Adrenal gland (tissue), 19 donors: ENCODE data around the gene OR52A5. TPM values are rescaled to one million over a fixed set of nuclear protein-coding genes. Genes with fewer than 3 reads are reported as not detected.
"Not testable (repeated sequence)": the region's sequence is repeated elsewhere in the genome, so short reads cannot be mapped to it uniquely, and the experiment has no call there.

Experiments
- DNase-seq, 7 donors: peaks; one replicate each; pipeline ENCODE4 v3.0.0-alpha.2; 2019 to 2020
- H3K27ac ChIP-seq, 5 donors: fragments of 200-600 bp; sonication (generic) in 4 of 5; 1 replicate in 3 of 5; 2 replicates in 2 of 5; pipeline versions ENCODE4 v1.5.1 to v1.8.0; 2016 to 2020; ENCODE audit warnings: mild to moderate bottlenecking in 1 of 5
- H3K27me3 ChIP-seq: fragments of 200-600 bp; 2 replicates; pipeline ENCODE4 v1.8.0; 2021
- H3K36me3 ChIP-seq, 2 donors: fragments of 200-600 bp; replicated peaks in 1 of 2; 1 replicate in 1 of 2; 2 replicates in 1 of 2; pipeline versions ENCODE4 v1.5.1 to v1.8.0; 2018 to 2022
- H3K4me1 ChIP-seq, 2 donors: fragments of 200-600 bp; replicated peaks in 1 of 2; 1 replicate in 1 of 2; 2 replicates in 1 of 2; pipeline versions ENCODE4 v1.5.1 to v1.8.0; 2018 to 2021
- H3K4me3 ChIP-seq, 4 donors: fragments of 200-600 bp; sonication (generic) in 3 of 4; one replicate each; pipeline ENCODE4 v1.5.1; 2016 to 2018
- H3K9me3 ChIP-seq, 3 donors: fragments of 200-600 bp; sonication (generic) in 1 of 3; replicated peaks in 1 of 3; 1 replicate in 2 of 3; 2 replicates in 1 of 3; pipeline versions ENCODE4 v1.5.1 to v1.8.0; 2016 to 2021
- CTCF ChIP-seq, 6 experiments: fragments of 450-650 bp in 4 of 6; fragments of 200-600 bp in 2 of 6; sonication (generic) in 1 of 6; IDR thresholded peaks; 1 replicate in 5 of 6; 2 replicates in 1 of 6; pipeline versions ENCODE4 v1.5.1 to v1.8.0; 2016 to 2021; ENCODE audit warnings: antibody characterized with exemption in 6 of 6, mild to moderate bottlenecking in 2 of 6, moderate library complexity in 1 of 6
- POLR2A ChIP-seq, 2 donors: fragments of 450-650 bp; IDR thresholded peaks; one replicate each; pipeline ENCODE4 v1.6.1; 2017; ENCODE audit warnings: antibody characterized with exemption in 2 of 2, mild to moderate bottlenecking in 2 of 2, moderate library complexity in 1 of 2
- WGBS, 4 donors: extraction: QIAGEN DNeasy Blood & Tissue Kit in 2 of 4; methylation state at CpG; one replicate each; pipeline versions ENCODE4 v1.1.5 to v1.1.7; 2013 to 2017; 5-methylcytosine and 5-hydroxymethylcytosine counted together
- intact Hi-C, 2 donors: fragments of 100-400 bp; cut with DNase I; formaldehyde crosslinking; loops; one replicate each; pipeline versions ENCODE4 v1.14.1 to v1.15.0; 2022 to 2023
- long read RNA-seq, 10 donors: library from polyadenylated mRNA in 3 of 10; unstranded in 2 of 10; stranded (forward) in 1 of 10; transcript quantifications; one replicate each; pipeline ENCODE4 v2.0.0 and lab custom pipeline, GENCODE V29; 2021 to 2026
- polyA plus RNA-seq, 3 donors: library from polyadenylated mRNA; stranded (reverse); fragments of 200-250 nt in 2 of 3; fragments of 350-450 nt in 1 of 3; fragmentation: Illumina TruSeq in 1 of 3; extraction: RNeasy Lipid Tissue Mini Kit (QIAGEN cat#74804) in 1 of 3; gene quantifications; one replicate each; pipeline ENCODE4 v1.2.3, GENCODE V29; 2013 to 2014
- total RNA-seq, 9 donors: library from RNA; depleted of rRNA in 4 of 9; stranded (reverse); fragments of >200 nt in 4 of 9; fragments of 120-200 nt in 1 of 9; fragmentation: NEBNext Ultra II Directional in 1 of 9; extraction: Animal tissue kit (Norgen Biotek cat#: 25700) in 1 of 9; gene quantifications; one replicate each; pipeline versions ENCODE4 v1.1.0 to v1.2.4, GENCODE V29; 2013 to 2023
- donor health status: healthy with polysubstance abuse.
- donor health status: Bipolar disorder and iron deficiency.
- donor health status: DM: yes; HTN: yes; CAD: no.
- donor health status: DM: no; HTN: no; CAD: no.
- donor health status: DM: no; HTN: no; CAD: no.
- donor health status: DM: yes; HTN: yes; CAD: no.

OR52A5 gene
- not detected for total RNA-seq
- polyA plus RNA-seq = not detected
- long read RNA-seq, donor 1 = 0 reads
- long read RNA-seq, donor 2 = 0 reads
- long read RNA-seq, donor 3 = 0 reads
- long read RNA-seq, donor 4 = 0 reads
- long read RNA-seq, donor 5 = 0 reads
- long read RNA-seq, donor 6 = 0 reads
- long read RNA-seq, donor 7 = 0 reads
- long read RNA-seq, donor 8 = 0 reads
- long read RNA-seq, donor 9 = 0 reads
- long read RNA-seq, donor 10 = 0 reads

- TF ChIP-seq CTCF (IDR thresholded peaks at IDR 0.05) (no peak), POLR2A (IDR thresholded peaks at IDR 0.05) (no peak)
- no peak within 1 kb of the TSS for H3K4me3 ChIP-seq
- no peaks in the 10 kb centered on the region for H3K27me3 ChIP-seq
- H3K27ac ChIP-seq = no peak within 1 kb of the TSS
- intact Hi-C loops = no loop called here
- no peaks in the 10 kb centered on the region for H3K4me1 ChIP-seq
- H3K9me3 ChIP-seq = no peaks in the 10 kb centered on the region
- 78 to 87% (median 81%) methylated on average over 2 of the region's 2 CpGs for WGBS, 4 donors
- no peak for DNase-seq
- no peaks in the 10 kb centered on the region for H3K36me3 ChIP-seq
Measured at GRCh38 chr11:5137996-5138395, at the start of gene OR52A5. TSS of gene OR52A5 (minus strand) at chr11:5138356. CDS start at chr11:5132642, 5,714 bp downstream.

GRCh38 chr11:5178046-5178837 is 40.1 kb upstream of the OR52A5 start:
- intact Hi-C loops = no loop called here
- H3K36me3 ChIP-seq = no peaks in the 10 kb centered on the region
- no peaks in the 10 kb centered on the region for H3K4me1 ChIP-seq
- no peak for DNase-seq
- no peak overlapping the region for H3K4me3 ChIP-seq
- no peaks in the 10 kb centered on the region for H3K27me3 ChIP-seq
- H3K9me3 ChIP-seq = no peaks in the 10 kb centered on the region
- 70 to 81% (median 76%) methylated on average over 10 of the region's 10 CpGs for WGBS, 4 donors
- TF ChIP-seq CTCF (IDR thresholded peaks at IDR 0.05) = no peak
- TF ChIP-seq POLR2A (IDR thresholded peaks at IDR 0.05) = no peak
- H3K27ac ChIP-seq = no peak overlapping the region

GRCh38 chr11:5174934-5175333 is 36.8 kb upstream of the OR52A5 start:
- no peak for TF ChIP-seq CTCF (IDR thresholded peaks at IDR 0.05)
- TF ChIP-seq POLR2A (IDR thresholded peaks at IDR 0.05) = no peak
- DNase-seq = no peak
- intact Hi-C loops = no loop called here
- H3K4me3 ChIP-seq = no peak overlapping the region
- H3K27ac ChIP-seq = no peak overlapping the region
- H3K27me3 ChIP-seq = no peaks in the 10 kb centered on the region
- 84 to 91% (median 89%) methylated on average over 7 of the region's 7 CpGs for WGBS, 4 donors
- H3K9me3 ChIP-seq = no peaks in the 10 kb centered on the region
- no peaks in the 10 kb centered on the region for H3K4me1 ChIP-seq
- H3K36me3 ChIP-seq = no peaks in the 10 kb centered on the region

GRCh38 chr11:5171856-5172255 is 33.7 kb upstream of the OR52A5 start:
- DNase-seq = no peak
- intact Hi-C loops = no loop called here
- 53 to 65% (median 61%) methylated on average over 2 of the region's 2 CpGs for WGBS, 4 donors
- Histone ChIP-seq H3K4me3 (no peak overlapping the region), H3K36me3 (no peaks in the 10 kb centered on the region), H3K27ac (no peak overlapping the region), H3K27me3 (no peaks in the 10 kb centered on the region), H3K4me1 (no peaks in the 10 kb centered on the region), H3K9me3 (no peaks in the 10 kb centered on the region)
- TF ChIP-seq CTCF (IDR thresholded peaks at IDR 0.05) (no peak), POLR2A (IDR thresholded peaks at IDR 0.05) (no peak)

- H3K4me1 ChIP-seq, H3K27me3 ChIP-seq, H3K36me3 ChIP-seq, H3K27ac ChIP-seq, H3K4me3 ChIP-seq, DNase-seq, H3K9me3 ChIP-seq, intact Hi-C loops: not testable (repeated sequence)
Measured at GRCh38 chr11:5165898-5166297, 27.7 kb upstream of the OR52A5 start.

- 68 to 71% (median 70%) methylated on average over 6 of the region's 6 CpGs for WGBS, 4 donors
- H3K9me3 ChIP-seq, H3K36me3 ChIP-seq, H3K4me3 ChIP-seq, H3K27me3 ChIP-seq, DNase-seq, H3K27ac ChIP-seq, H3K4me1 ChIP-seq, intact Hi-C loops: not testable (repeated sequence)
Measured at GRCh38 chr11:5164807-5165206, 26.7 kb upstream of the OR52A5 start.

GRCh38 chr11:5161045-5161444 is 22.9 kb upstream of the OR52A5 start:
- H3K4me3 ChIP-seq, H3K4me1 ChIP-seq, H3K27ac ChIP-seq, H3K9me3 ChIP-seq, intact Hi-C loops, H3K27me3 ChIP-seq, H3K36me3 ChIP-seq, DNase-seq: not testable (repeated sequence)
- WGBS, 4 donors = 75 to 94% methylated on average over 1 of the region's 1 CpG; no CpG with 5 or more reads in 2 of the 4 donors
